ENCODE results near the gene TEX12. TPM values are rescaled to one million over a fixed set of nuclear protein-coding genes. Genes with fewer than 3 reads are reported as not detected.

TEX12 gene, protein sequence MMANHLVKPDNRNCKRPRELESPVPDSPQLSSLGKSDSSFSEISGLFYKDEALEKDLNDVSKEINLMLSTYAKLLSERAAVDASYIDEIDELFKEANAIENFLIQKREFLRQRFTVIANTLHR
- total RNA-seq (under 1 TPM; 0.27 to 0.39 TPM), polyA plus RNA-seq (not detected)

DNA sequence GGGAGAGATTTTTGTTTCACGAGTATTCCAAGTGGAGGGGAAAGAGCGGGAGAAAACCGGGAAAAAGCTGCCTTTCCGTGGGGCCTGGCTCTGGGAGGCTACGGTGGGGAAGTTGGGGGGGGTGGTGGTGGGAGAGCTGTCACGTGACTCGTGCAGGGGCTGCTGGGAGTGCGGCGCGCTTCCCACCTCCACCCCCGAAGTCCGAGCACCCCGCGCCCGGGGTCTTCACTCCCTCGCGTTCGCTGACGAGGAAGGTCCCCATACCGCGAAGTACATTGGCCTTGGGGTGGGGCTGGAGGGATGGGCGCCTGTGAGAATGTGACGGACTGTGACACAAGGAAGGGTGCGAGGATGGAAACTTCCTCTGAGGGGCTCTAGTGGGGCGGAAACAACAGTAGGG is at the start of gene TEX12:
TSS of gene TEX12 (plus strand) at position 228 of the 400 bp plus-strand sequence. CDS start 1,897 bp downstream, outside the sequence.
- H3K9me3 Mint-ChIP-seq = no peaks in the 10 kb centered on the region

GRCh38 chr11:112118176-112118575 is 49.0 kb upstream of the TEX12 start:
- Histone ChIP-seq H3K9me3 (ENCODE audit: low read length) (no peaks in the 10 kb centered on the region), H3K4me1 (ENCODE audit: insufficient read depth, low read length) (no peaks in the 10 kb centered on the region), H3K4me3 (ENCODE audit: low read length) (no peak overlapping the region), H3K36me3 (ENCODE audit: insufficient read depth, low read length) (no peaks in the 10 kb centered on the region), H3K27me3 (ENCODE audit: insufficient read depth, low read length, poor library complexity, severe bottlenecking) (no peaks in the 10 kb centered on the region), H3K27ac (ENCODE audit: low read depth, low read length) (no peak overlapping the region)
- ChIA-PET CTCF (no interaction called here), POLR2A (no interaction called here)
- H3K4me3 Mint-ChIP-seq = no peak overlapping the region
- no peak overlapping the region for H3K27ac Mint-ChIP-seq
- H3K27me3 Mint-ChIP-seq = peaks cover 0 to 3% of the 10 kb centered on the region in 2 donors
- no peaks in the 10 kb centered on the region for H3K9me3 Mint-ChIP-seq
- peaks cover 0 to 5% (median 2%) of the 10 kb centered on the region in 3 donors for H3K36me3 Mint-ChIP-seq
- DNase-seq = no peak
- peaks cover 3 to 6% (median 6%) of the 10 kb centered on the region in 3 donors for H3K4me1 Mint-ChIP-seq

More for the DNA sequence above, at the start of gene TEX12:
- CTCF ChIA-PET = no interaction called here
- Mint-ChIP-seq H3K4me1 (no peaks in the 10 kb centered on the region), H3K27ac (peak within 1 kb of the TSS in 1 of 8 donors; percentile 68), H3K36me3 (peaks cover 0 to under 1% (median 0%) of the 10 kb centered on the region in 3 donors), H3K4me3 (no peak within 1 kb of the TSS), H3K27me3 (peaks cover 4 to 24% of the 10 kb centered on the region in 2 donors)
- no peaks in the 10 kb centered on the region for H3K27me3 ChIP-seq (ENCODE audit: insufficient read depth, low read length, poor library complexity, severe bottlenecking)
- H3K36me3 ChIP-seq (ENCODE audit: insufficient read depth, low read length) = no peaks in the 10 kb centered on the region
- no peaks in the 10 kb centered on the region for H3K9me3 ChIP-seq (ENCODE audit: low read length)
- no peak for DNase-seq
- H3K4me3 ChIP-seq (ENCODE audit: low read length) = no peak within 1 kb of the TSS
- POLR2A ChIA-PET = no interaction called here
- H3K4me1 ChIP-seq (ENCODE audit: insufficient read depth, low read length) = no peaks in the 10 kb centered on the region
- H3K27ac ChIP-seq (ENCODE audit: low read depth, low read length) = no peak within 1 kb of the TSS

GRCh38 chr11:112121981-112122615 is 45.1 kb upstream of the TEX12 start:
- DNase-seq = no peak
- ChIA-PET POLR2A (no interaction called here), CTCF (interaction anchor here (4.1 kb wide), 1 partner anchor 8 kb away, joined by 19 read pairs; no protein-coding TSS in a partner anchor)
- Mint-ChIP-seq H3K27ac (no peak overlapping the region), H3K9me3 (no peaks in the 10 kb centered on the region), H3K36me3 (peaks cover 1 to 4% (median 3%) of the 10 kb centered on the region in 3 donors), H3K27me3 (no peaks in the 10 kb centered on the region), H3K4me1 (no peaks in the 10 kb centered on the region), H3K4me3 (no peak overlapping the region)
- H3K27me3 ChIP-seq (ENCODE audit: insufficient read depth, low read length, poor library complexity, severe bottlenecking) = no peaks in the 10 kb centered on the region
- H3K27ac ChIP-seq (ENCODE audit: low read depth, low read length) = no peak overlapping the region
- H3K4me3 ChIP-seq (ENCODE audit: low read length) = no peak overlapping the region
- no peaks in the 10 kb centered on the region for H3K9me3 ChIP-seq (ENCODE audit: low read length)
- H3K36me3 ChIP-seq (ENCODE audit: insufficient read depth, low read length) = no peaks in the 10 kb centered on the region
- H3K4me1 ChIP-seq (ENCODE audit: insufficient read depth, low read length) = no peaks in the 10 kb centered on the region

- H3K36me3 ChIP-seq (ENCODE audit: insufficient read depth, low read length) = no peaks in the 10 kb centered on the region
- Mint-ChIP-seq H3K27ac (no peak overlapping the region), H3K9me3 (no peaks in the 10 kb centered on the region), H3K27me3 (no peaks in the 10 kb centered on the region), H3K4me1 (no peaks in the 10 kb centered on the region), H3K4me3 (no peak overlapping the region), H3K36me3 (peaks cover 3 to 4% (median 3%) of the 10 kb centered on the region in 3 donors)
- no peak overlapping the region for H3K4me3 ChIP-seq (ENCODE audit: low read length)
- H3K9me3 ChIP-seq (ENCODE audit: low read length) = no peaks in the 10 kb centered on the region
- POLR2A ChIA-PET = no interaction called here
- H3K4me1 ChIP-seq (ENCODE audit: insufficient read depth, low read length) = no peaks in the 10 kb centered on the region
- no peak overlapping the region for H3K27ac ChIP-seq (ENCODE audit: low read depth, low read length)
- CTCF ChIA-PET = interaction anchor here (4.1 kb wide), 1 partner anchor 10 kb away, joined by 19 read pairs; no protein-coding TSS in a partner anchor
- H3K27me3 ChIP-seq (ENCODE audit: insufficient read depth, low read length, poor library complexity, severe bottlenecking) = no peaks in the 10 kb centered on the region
- DNase-seq = no peak
Measured at GRCh38 chr11:112123129-112123528, 44.0 kb upstream of the TEX12 start.

DNA sequence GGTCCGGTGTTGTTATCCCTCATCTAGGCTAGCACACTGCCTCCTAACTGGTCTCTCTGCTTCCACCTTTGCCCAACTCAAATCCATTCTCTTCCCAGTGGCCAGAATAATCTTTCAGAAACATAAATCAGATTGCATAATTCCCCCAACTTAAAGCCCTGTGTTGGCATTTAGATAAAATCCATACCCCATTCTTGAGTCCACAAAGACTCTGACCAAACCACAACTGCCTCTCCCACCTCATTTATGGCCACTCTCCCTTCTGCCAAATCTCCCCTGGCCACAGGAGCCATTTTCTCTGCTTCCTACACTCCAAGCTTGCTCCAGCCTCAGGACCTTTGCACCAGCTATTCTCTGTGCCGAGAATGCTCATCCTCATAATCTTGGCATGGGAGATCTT is 40.1 kb upstream of the TEX12 start:
- H3K4me1 Mint-ChIP-seq = peaks cover 0 to 3% (median 0%) of the 10 kb centered on the region in 3 donors
- Histone ChIP-seq H3K4me3 (ENCODE audit: low read length) (no peak overlapping the region), H3K27ac (ENCODE audit: low read depth, low read length) (no peak overlapping the region), H3K36me3 (ENCODE audit: insufficient read depth, low read length) (no peaks in the 10 kb centered on the region), H3K27me3 (ENCODE audit: insufficient read depth, low read length, poor library complexity, severe bottlenecking) (no peaks in the 10 kb centered on the region), H3K4me1 (ENCODE audit: insufficient read depth, low read length) (no peaks in the 10 kb centered on the region), H3K9me3 (ENCODE audit: low read length) (no peaks in the 10 kb centered on the region)
- ChIA-PET CTCF (no interaction called here), POLR2A (no interaction called here)
- H3K9me3 Mint-ChIP-seq = no peaks in the 10 kb centered on the region
- DNase-seq = no peak
- no peaks in the 10 kb centered on the region for H3K27me3 Mint-ChIP-seq
- no peak overlapping the region for H3K27ac Mint-ChIP-seq
- H3K36me3 Mint-ChIP-seq = peaks cover 0 to 4% (median 3%) of the 10 kb centered on the region in 3 donors
- no peak overlapping the region for H3K4me3 Mint-ChIP-seq

DNA sequence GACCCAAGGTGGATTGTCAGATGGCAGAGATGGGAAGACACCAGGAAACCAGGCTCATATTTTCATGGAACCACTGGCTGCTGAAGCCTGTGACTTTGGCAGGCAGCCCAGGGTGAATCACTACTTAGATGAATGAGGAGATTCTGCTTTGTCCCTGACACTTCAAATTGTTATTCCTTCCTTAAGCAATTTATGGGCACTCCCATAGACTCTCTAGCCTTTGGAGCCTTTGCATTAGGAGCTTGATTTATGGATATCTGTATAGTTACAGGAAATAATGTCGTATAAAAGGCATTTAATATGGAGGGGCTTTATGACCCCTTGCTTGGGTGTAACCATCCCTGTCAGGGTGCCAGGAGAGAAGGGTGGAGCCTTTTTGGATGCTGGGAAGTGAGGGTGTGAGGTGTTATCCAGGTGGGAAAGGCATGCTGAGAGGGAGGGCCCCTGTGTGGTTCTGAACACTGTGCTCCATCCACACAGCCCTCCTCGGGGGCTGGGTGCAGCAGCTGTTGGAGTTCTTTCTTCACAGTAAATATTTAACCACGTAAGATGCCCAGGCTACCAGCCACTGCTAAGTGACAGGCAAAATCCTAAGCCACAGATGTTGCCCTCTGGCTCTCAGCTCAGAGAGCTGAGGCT is 38.6 kb upstream of the TEX12 start:
- Histone ChIP-seq H3K27me3 (ENCODE audit: insufficient read depth, low read length, poor library complexity, severe bottlenecking) (no peaks in the 10 kb centered on the region), H3K36me3 (ENCODE audit: insufficient read depth, low read length) (no peaks in the 10 kb centered on the region), H3K9me3 (ENCODE audit: low read length) (no peaks in the 10 kb centered on the region), H3K4me3 (ENCODE audit: low read length) (no peak overlapping the region), H3K27ac (ENCODE audit: low read depth, low read length) (no peak overlapping the region), H3K4me1 (ENCODE audit: insufficient read depth, low read length) (no peaks in the 10 kb centered on the region)
- H3K36me3 Mint-ChIP-seq = peaks cover 0 to 4% (median 3%) of the 10 kb centered on the region in 3 donors
- ChIA-PET CTCF (no interaction called here), POLR2A (no interaction called here)
- no peak for DNase-seq
- no peaks in the 10 kb centered on the region for H3K27me3 Mint-ChIP-seq
- no peak overlapping the region for H3K4me3 Mint-ChIP-seq
- H3K27ac Mint-ChIP-seq = no peak overlapping the region
- no peaks in the 10 kb centered on the region for H3K9me3 Mint-ChIP-seq
- peaks cover 0 to 3% (median 0%) of the 10 kb centered on the region in 3 donors for H3K4me1 Mint-ChIP-seq

GRCh38 chr11:112129656-112130055 is 37.5 kb upstream of the TEX12 start:
- Mint-ChIP-seq H3K27me3 (no peaks in the 10 kb centered on the region), H3K9me3 (no peaks in the 10 kb centered on the region), H3K27ac (no peak overlapping the region), H3K4me1 (peaks cover 0 to 3% (median 0%) of the 10 kb centered on the region in 3 donors), H3K36me3 (peaks cover 0 to 9% (median 4%) of the 10 kb centered on the region in 3 donors), H3K4me3 (no peak overlapping the region)
- DNase-seq = no peak
- Histone ChIP-seq H3K4me3 (ENCODE audit: low read length) (no peak overlapping the region), H3K9me3 (ENCODE audit: low read length) (no peaks in the 10 kb centered on the region), H3K27ac (ENCODE audit: low read depth, low read length) (no peak overlapping the region), H3K27me3 (ENCODE audit: insufficient read depth, low read length, poor library complexity, severe bottlenecking) (no peaks in the 10 kb centered on the region), H3K36me3 (ENCODE audit: insufficient read depth, low read length) (no peaks in the 10 kb centered on the region), H3K4me1 (ENCODE audit: insufficient read depth, low read length) (no peaks in the 10 kb centered on the region)
- ChIA-PET CTCF (interaction anchor here (1.5 kb wide), 1 partner anchor 16 kb away, joined by 6 read pairs; no protein-coding TSS in a partner anchor), POLR2A (no interaction called here)

GRCh38 chr11:112132737-112133136 is 34.4 kb upstream of the TEX12 start:
- Histone ChIP-seq H3K36me3 (ENCODE audit: insufficient read depth, low read length) (no peaks in the 10 kb centered on the region), H3K27ac (ENCODE audit: low read depth, low read length) (no peak overlapping the region), H3K4me1 (ENCODE audit: insufficient read depth, low read length) (no peaks in the 10 kb centered on the region), H3K27me3 (ENCODE audit: insufficient read depth, low read length, poor library complexity, severe bottlenecking) (no peaks in the 10 kb centered on the region), H3K4me3 (ENCODE audit: low read length) (no peak overlapping the region), H3K9me3 (ENCODE audit: low read length) (no peaks in the 10 kb centered on the region)
- H3K4me3 Mint-ChIP-seq = no peak overlapping the region
- H3K9me3 Mint-ChIP-seq = no peaks in the 10 kb centered on the region
- ChIA-PET CTCF (no interaction called here), POLR2A (no interaction called here)
- DNase-seq = no peak
- H3K36me3 Mint-ChIP-seq = peaks cover 0 to 8% (median 0%) of the 10 kb centered on the region in 3 donors
- peak overlapping the region in 2 of 8 donors; percentile 27 to 42 for H3K27ac Mint-ChIP-seq
- H3K4me1 Mint-ChIP-seq = peaks cover 0 to 3% (median 0%) of the 10 kb centered on the region in 3 donors
- no peaks in the 10 kb centered on the region for H3K27me3 Mint-ChIP-seq
